ENCODE results near the gene TXNDC16. TPM values are rescaled to one million over a fixed set of nuclear protein-coding genes. Genes with fewer than 3 reads are reported as not detected.

The TXNDC16 gene
- total RNA-seq, 2 experiments from 2014 or later = 10.4 to 11.4 TPM

DNA sequence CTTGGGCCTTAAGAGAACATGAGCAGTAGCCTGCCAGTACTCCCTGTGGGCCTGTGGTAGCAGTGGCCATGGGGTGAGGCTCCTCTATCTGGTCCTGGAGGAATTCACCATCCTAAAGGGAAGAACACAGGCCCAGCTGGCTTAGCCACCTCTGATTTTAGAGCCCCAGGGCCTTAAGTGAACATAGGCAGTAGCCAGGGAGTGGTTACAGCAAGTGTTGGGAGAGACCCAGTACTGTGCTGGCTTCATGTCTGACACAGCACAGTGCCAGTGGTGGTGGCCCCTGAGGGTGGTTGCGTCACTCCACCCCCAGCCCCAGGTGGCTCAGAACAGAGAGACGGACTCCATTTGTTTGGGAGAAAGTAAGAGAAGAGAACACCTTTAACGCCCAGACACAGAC is 105.1 kb downstream of the TXNDC16 start:
- H3K9me3 Mint-ChIP-seq = peaks cover 7% of the 10 kb centered on the region
- no peaks in the 10 kb centered on the region for H3K27me3 Mint-ChIP-seq
- TF ChIP-seq, protein P1, sequence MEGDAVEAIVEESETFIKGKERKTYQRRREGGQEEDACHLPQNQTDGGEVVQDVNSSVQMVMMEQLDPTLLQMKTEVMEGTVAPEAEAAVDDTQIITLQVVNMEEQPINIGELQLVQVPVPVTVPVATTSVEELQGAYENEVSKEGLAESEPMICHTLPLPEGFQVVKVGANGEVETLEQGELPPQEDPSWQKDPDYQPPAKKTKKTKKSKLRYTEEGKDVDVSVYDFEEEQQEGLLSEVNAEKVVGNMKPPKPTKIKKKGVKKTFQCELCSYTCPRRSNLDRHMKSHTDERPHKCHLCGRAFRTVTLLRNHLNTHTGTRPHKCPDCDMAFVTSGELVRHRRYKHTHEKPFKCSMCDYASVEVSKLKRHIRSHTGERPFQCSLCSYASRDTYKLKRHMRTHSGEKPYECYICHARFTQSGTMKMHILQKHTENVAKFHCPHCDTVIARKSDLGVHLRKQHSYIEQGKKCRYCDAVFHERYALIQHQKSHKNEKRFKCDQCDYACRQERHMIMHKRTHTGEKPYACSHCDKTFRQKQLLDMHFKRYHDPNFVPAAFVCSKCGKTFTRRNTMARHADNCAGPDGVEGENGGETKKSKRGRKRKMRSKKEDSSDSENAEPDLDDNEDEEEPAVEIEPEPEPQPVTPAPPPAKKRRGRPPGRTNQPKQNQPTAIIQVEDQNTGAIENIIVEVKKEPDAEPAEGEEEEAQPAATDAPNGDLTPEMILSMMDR (IDR thresholded peaks at IDR 0.05) = no peak
- no peak for DNase-seq
- intact Hi-C loops (cut with DNase I, micrococcal nuclease) = no loop called here
- H3K27ac Mint-ChIP-seq = no peak overlapping the region
- Histone ChIP-seq H3K9me3 (ENCODE audit: control insufficient read depth in 1 of 2, insufficient read depth in 1 of 2, low read length in 2 of 2) (peaks cover 0 to 3% of the 10 kb centered on the region in 2 experiments), H3K27me3 (ENCODE audit: control insufficient read depth in 1 of 2, insufficient read depth in 2 of 2, low read length in 2 of 2) (no peaks in the 10 kb centered on the region), H3K27ac (ENCODE audit: low read depth in 1 of 2, low read length in 2 of 2) (no peak overlapping the region), H3K36me3 (ENCODE audit: insufficient read depth, low read length) (peaks cover 12% of the 10 kb centered on the region), H3K4me3 (ENCODE audit: low read length) (no peak overlapping the region), H3K4me1 (ENCODE audit: insufficient read depth, low read length) (no peaks in the 10 kb centered on the region)
- ATAC-seq (ENCODE audit: poor library complexity) = no peak
- H3K4me1 Mint-ChIP-seq (ENCODE audit: low read depth) = no peaks in the 10 kb centered on the region
- ChIA-PET POLR2A (no interaction called here), CTCF (interaction anchor here (0.9 kb wide), 1 partner anchor 9 kb away, joined by 3 read pairs; no protein-coding TSS in a partner anchor)
- H3K4me3 Mint-ChIP-seq = no peak overlapping the region
- peaks cover 87% of the 10 kb centered on the region for H3K36me3 Mint-ChIP-seq (ENCODE audit: low read depth)

DNA sequence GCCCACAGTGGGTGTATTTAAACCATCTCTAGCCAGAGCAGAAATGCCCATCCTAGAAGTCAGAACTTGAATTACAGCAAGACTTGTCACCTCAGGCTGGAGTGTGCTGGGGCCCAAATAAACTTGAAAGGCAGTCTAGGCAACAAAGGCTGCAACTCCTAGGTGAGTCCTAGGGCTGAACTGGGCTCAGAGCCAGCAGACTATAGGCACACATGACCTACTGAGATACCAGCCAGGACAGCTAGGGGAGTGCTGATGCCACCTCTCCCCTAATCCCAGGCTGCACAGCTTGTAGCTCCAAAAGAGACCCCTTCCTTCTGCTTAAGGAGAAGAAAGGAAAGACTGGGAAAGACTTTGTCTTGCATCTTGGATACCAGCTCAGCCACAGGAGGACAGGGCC is 106.0 kb downstream of the TXNDC16 start:
- H3K36me3 ChIP-seq (ENCODE audit: insufficient read depth, low read length) = peaks cover 12% of the 10 kb centered on the region
- no peak overlapping the region for H3K27ac ChIP-seq (ENCODE audit: low read depth in 1 of 2, low read length in 2 of 2)
- no peak overlapping the region for H3K4me3 Mint-ChIP-seq
- H3K9me3 ChIP-seq (ENCODE audit: control insufficient read depth in 1 of 2, insufficient read depth in 1 of 2, low read length in 2 of 2) = peaks cover 0 to 3% of the 10 kb centered on the region in 2 experiments
- TF ChIP-seq, protein P1 (IDR thresholded peaks at IDR 0.05) = no peak
- H3K36me3 Mint-ChIP-seq (ENCODE audit: low read depth) = peaks cover 84% of the 10 kb centered on the region
- ATAC-seq (ENCODE audit: poor library complexity) (no peak), DNase-seq (no peak)
- no peaks in the 10 kb centered on the region for H3K4me1 ChIP-seq (ENCODE audit: insufficient read depth, low read length)
- no peaks in the 10 kb centered on the region for H3K27me3 Mint-ChIP-seq
- intact Hi-C loops (cut with DNase I, micrococcal nuclease) = no loop called here
- peaks cover 7% of the 10 kb centered on the region for H3K9me3 Mint-ChIP-seq
- POLR2A ChIA-PET = no interaction called here
- no peaks in the 10 kb centered on the region for H3K27me3 ChIP-seq (ENCODE audit: control insufficient read depth in 1 of 2, insufficient read depth in 2 of 2, low read length in 2 of 2)
- CTCF ChIA-PET = no interaction called here
- H3K4me3 ChIP-seq (ENCODE audit: low read length) = no peak overlapping the region
- H3K4me1 Mint-ChIP-seq (ENCODE audit: low read depth) = no peaks in the 10 kb centered on the region
- no peak overlapping the region for H3K27ac Mint-ChIP-seq

DNA sequence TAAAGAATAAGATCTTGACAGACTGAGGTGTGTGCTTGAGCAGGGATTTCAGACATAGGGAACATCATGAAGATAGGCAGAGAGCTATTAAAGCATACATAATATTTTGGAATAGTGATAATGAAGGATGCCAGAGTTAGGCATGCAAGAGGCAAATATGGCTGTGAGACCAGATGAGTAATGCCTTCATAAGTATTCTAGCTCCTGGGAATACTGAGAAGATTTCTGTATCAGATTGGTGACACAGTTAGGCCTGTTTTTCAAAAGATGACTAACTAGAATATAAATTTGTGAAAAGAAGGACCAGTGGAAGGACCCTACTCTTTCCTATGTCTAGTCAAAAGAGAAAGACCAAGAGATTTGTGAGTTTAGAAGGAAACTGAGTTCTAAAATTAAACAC is 108.8 kb downstream of the TXNDC16 start:
- TF ChIP-seq, protein P1 (IDR thresholded peaks at IDR 0.05) = no peak
- intact Hi-C loops (cut with DNase I, micrococcal nuclease) = no loop called here
- Mint-ChIP-seq H3K27ac (no peak overlapping the region), H3K9me3 (peaks cover 2% of the 10 kb centered on the region), H3K36me3 (ENCODE audit: low read depth) (peaks cover 65% of the 10 kb centered on the region), H3K4me3 (no peak overlapping the region), H3K27me3 (no peaks in the 10 kb centered on the region), H3K4me1 (ENCODE audit: low read depth) (no peaks in the 10 kb centered on the region)
- no peak for ATAC-seq (ENCODE audit: poor library complexity)
- Histone ChIP-seq H3K36me3 (ENCODE audit: insufficient read depth, low read length) (peaks cover 13% of the 10 kb centered on the region), H3K27me3 (ENCODE audit: control insufficient read depth in 1 of 2, insufficient read depth in 2 of 2, low read length in 2 of 2) (no peaks in the 10 kb centered on the region), H3K4me1 (ENCODE audit: insufficient read depth, low read length) (no peaks in the 10 kb centered on the region), H3K27ac (ENCODE audit: low read depth in 1 of 2, low read length in 2 of 2) (no peak overlapping the region), H3K9me3 (ENCODE audit: control insufficient read depth in 1 of 2, insufficient read depth in 1 of 2, low read length in 2 of 2) (peaks cover 0 to 3% of the 10 kb centered on the region in 2 experiments), H3K4me3 (ENCODE audit: low read length) (no peak overlapping the region)
- POLR2A ChIA-PET = no interaction called here
- DNase-seq = no peak
- CTCF ChIA-PET = no interaction called here

Measured in CD4-positive, alpha-beta T cell (primary cell).